Thyroid gland (tissue), 4 donors: Measurements from ENCODE around the gene ZSCAN1.

Source experiments
- POLR2A ChIP-seq, 2 donors: fragments of 450-650 bp; IDR thresholded peaks; one replicate each; pipeline ENCODE4 v1.6.1; 2017; ENCODE audit warnings: antibody characterized with exemption in 2 of 2, mild to moderate bottlenecking in 2 of 2, moderate library complexity in 1 of 2
- TF ChIP-seq, protein P1 (sequence below), 6 experiments: fragments of 200-600 bp in 3 of 6; fragments of 450-650 bp in 3 of 6; sonication (generic) in 3 of 6; IDR thresholded peaks; one replicate each; pipeline ENCODE4 v1.5.1; 2016 to 2019; ENCODE audit warnings: antibody characterized with exemption in 6 of 6, mild to moderate bottlenecking in 2 of 6, inconsistent platforms in 1 of 6, moderate library complexity in 1 of 6

DNA sequence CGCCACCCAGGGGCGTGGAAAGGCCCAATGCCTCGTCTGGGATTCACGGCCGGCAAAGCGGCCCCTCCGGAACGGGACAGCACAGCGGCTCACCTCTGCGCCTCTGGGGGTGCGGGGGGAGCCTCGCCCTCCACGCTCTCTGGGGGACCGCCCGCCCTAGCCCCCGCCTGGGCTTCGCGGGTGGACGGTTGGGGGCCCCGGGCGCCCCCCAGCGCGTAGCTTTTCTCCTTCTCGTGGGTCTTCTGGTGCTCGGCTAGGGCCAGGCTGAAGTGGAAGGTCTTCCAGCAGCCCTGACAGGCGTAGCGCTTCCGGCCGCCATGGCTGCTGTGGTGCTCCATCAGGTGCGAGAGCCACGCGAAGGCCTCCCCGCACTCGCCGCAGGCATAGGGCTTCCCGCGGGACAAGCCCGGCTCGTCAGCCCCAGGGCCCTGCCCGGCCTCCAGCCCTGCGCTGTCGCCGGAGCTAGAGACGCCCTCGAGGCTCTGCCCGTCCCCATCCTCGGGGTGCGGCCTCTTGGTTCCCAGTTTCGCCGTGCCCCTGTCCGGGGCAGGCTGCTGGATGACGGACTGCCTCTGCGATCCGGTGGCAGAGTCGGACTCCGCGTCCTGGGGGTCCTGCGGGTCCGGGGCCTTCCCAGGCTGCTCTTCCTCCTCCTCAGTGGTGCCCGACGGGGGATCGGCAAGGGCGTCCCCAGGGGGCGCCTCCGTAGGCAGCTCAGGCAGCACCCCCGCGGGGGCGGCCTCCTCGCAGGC is 50.9 kb downstream of the ZSCAN1 start:
- TF ChIP-seq, protein P1, sequence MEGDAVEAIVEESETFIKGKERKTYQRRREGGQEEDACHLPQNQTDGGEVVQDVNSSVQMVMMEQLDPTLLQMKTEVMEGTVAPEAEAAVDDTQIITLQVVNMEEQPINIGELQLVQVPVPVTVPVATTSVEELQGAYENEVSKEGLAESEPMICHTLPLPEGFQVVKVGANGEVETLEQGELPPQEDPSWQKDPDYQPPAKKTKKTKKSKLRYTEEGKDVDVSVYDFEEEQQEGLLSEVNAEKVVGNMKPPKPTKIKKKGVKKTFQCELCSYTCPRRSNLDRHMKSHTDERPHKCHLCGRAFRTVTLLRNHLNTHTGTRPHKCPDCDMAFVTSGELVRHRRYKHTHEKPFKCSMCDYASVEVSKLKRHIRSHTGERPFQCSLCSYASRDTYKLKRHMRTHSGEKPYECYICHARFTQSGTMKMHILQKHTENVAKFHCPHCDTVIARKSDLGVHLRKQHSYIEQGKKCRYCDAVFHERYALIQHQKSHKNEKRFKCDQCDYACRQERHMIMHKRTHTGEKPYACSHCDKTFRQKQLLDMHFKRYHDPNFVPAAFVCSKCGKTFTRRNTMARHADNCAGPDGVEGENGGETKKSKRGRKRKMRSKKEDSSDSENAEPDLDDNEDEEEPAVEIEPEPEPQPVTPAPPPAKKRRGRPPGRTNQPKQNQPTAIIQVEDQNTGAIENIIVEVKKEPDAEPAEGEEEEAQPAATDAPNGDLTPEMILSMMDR (IDR thresholded peaks at IDR 0.05): no peak
- no peak for TF ChIP-seq POLR2A (IDR thresholded peaks at IDR 0.05)
